ENCODE results near the gene GADL1.

The GADL1 gene

DNA sequence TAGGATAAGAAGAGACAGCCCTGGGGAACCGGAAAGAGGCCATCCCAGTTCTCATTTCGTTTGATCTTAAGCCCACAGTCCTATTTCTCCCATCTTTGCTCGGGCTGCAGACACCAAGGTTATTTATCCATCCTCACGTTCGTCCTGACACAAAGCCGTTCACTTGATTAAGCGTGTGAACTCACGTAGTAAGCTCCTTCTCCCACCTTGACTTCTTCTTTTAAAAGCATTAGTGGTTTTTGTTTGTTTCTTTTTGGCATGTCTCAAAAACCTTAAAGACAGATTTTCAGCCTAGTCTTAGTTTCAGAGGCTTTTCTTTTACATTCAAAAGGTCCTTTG, 217.1 kb downstream of the GADL1 start:
- ChIA-PET POLR2A (no interaction called here), CTCF (interaction anchor here (1.0 to 1.4 kb wide), 3 partner anchors 13 to 55 kb away, joined by 3 read pairs; no protein-coding TSS in a partner anchor)
- no peak for DNase-seq (ENCODE audit: extremely low spot score)
- TF ChIP-seq, protein P1, sequence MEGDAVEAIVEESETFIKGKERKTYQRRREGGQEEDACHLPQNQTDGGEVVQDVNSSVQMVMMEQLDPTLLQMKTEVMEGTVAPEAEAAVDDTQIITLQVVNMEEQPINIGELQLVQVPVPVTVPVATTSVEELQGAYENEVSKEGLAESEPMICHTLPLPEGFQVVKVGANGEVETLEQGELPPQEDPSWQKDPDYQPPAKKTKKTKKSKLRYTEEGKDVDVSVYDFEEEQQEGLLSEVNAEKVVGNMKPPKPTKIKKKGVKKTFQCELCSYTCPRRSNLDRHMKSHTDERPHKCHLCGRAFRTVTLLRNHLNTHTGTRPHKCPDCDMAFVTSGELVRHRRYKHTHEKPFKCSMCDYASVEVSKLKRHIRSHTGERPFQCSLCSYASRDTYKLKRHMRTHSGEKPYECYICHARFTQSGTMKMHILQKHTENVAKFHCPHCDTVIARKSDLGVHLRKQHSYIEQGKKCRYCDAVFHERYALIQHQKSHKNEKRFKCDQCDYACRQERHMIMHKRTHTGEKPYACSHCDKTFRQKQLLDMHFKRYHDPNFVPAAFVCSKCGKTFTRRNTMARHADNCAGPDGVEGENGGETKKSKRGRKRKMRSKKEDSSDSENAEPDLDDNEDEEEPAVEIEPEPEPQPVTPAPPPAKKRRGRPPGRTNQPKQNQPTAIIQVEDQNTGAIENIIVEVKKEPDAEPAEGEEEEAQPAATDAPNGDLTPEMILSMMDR (IDR thresholded peaks at IDR 0.05; ENCODE audit: control extremely low read depth, extremely low read depth, low read depth, missing control alignments) = no peak

DNA sequence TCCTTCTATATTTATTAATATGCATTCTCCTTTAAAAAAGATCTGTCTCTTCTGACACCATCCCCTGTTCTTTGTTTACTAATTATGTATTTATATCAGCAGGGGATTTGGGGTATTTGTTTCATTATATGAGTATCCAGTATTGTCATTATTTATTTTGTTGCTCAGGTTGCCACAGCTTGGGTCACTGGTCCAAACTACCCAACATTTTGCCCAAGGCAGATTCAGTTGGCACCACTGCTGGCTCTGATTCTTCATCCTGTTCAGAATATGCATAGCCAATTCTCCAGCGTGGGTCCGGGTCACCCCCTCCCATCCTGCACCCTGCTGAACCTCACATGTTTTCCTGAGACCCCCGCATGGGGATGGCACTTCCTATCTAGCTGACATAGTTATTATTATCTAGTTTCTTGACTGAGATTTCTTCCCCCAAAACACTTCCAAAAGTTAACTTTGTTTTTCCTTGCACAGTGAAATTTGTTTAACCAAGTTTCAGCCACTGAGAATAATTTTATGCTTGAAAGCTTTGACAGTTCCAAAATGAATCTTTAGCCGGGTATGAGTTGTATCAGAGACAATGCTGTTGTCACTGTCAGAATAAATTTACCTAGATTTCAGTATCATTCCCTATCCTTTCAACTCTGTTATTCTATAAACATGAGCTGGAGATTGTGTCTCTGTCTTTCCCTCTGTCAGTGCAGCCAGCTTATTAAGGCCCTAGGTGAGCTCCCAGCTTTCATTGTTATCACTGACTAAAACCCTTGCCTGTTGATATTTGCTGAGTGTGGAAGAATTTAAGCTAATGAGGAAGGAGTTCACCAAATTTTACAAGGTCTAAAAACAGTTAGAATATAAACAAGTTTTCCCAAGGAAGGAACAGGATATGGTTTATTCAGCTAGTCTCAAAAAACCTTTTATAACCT, 217.8 kb downstream of the GADL1 start:
- DNase-seq (ENCODE audit: extremely low spot score) = no peak
- ChIA-PET POLR2A (no interaction called here), CTCF (interaction anchor here (1.4 kb wide), 1 partner anchor 15 kb away, joined by 3 read pairs; no protein-coding TSS in a partner anchor)
- TF ChIP-seq, protein P1 (IDR thresholded peaks at IDR 0.05; ENCODE audit: control extremely low read depth, extremely low read depth, low read depth, missing control alignments) = no peak

Measured in GM10248 (cell line).